ENCODE data around the gene PPP1R3F.
"Not testable (repeated sequence)": the region's sequence is repeated elsewhere in the genome, so short reads cannot be mapped to it uniquely, and the experiment has no call there.

PPP1R3F gene

GRCh38 chrX:49286136-49286535 lies 16.5 kb downstream of the PPP1R3F start:
- in situ Hi-C loops (cut with HindIII; ENCODE audit: low pct_unique_long_range_greater_than_20kb, low sequenced_read_pairs): no loop called here
- TF ChIP-seq JUND (IDR thresholded peaks at IDR 0.05; ENCODE audit: low read depth): no peak

GRCh38 chrX:49286581-49286980 lies 17.0 kb downstream of the PPP1R3F start:
- TF ChIP-seq JUND (IDR thresholded peaks at IDR 0.05; ENCODE audit: low read depth): no peak
- DNase-seq (ENCODE audit: low read depth in 1 of 2, low spot score in 1 of 2): no peak
- in situ Hi-C loops (cut with HindIII; ENCODE audit: low pct_unique_long_range_greater_than_20kb, low sequenced_read_pairs): no loop called here

More at GRCh38 chrX:49286136-49286535, 16.5 kb downstream of the PPP1R3F start:
- DNase-seq (ENCODE audit: low read depth in 1 of 2, low spot score in 1 of 2): no peak

- DNase-seq (ENCODE audit: low read depth in 1 of 2, low spot score in 1 of 2): no peak
- in situ Hi-C loops (cut with HindIII; ENCODE audit: low pct_unique_long_range_greater_than_20kb, low sequenced_read_pairs): no loop called here
- TF ChIP-seq JUND (IDR thresholded peaks at IDR 0.05; ENCODE audit: low read depth): no peak
Measured at GRCh38 chrX:49287665-49288064, 18.1 kb downstream of the PPP1R3F start.

- DNase-seq (ENCODE audit: low read depth in 1 of 2, low spot score in 1 of 2): no peak
- TF ChIP-seq JUND (IDR thresholded peaks at IDR 0.05; ENCODE audit: low read depth): no peak
- in situ Hi-C loops (cut with HindIII; ENCODE audit: low pct_unique_long_range_greater_than_20kb, low sequenced_read_pairs): no loop called here
Measured at GRCh38 chrX:49290215-49290614, 20.6 kb downstream of the PPP1R3F start.

- in situ Hi-C loops (cut with HindIII; ENCODE audit: low pct_unique_long_range_greater_than_20kb, low sequenced_read_pairs): no loop called here
Measured at GRCh38 chrX:49291615-49292337, 22.2 kb downstream of the PPP1R3F start.

GRCh38 chrX:49292400-49293362 lies 23.1 kb downstream of the PPP1R3F start:
- TF ChIP-seq JUND (IDR thresholded peaks at IDR 0.05; ENCODE audit: low read depth): no peak
- no peak for DNase-seq (ENCODE audit: low read depth in 1 of 2, low spot score in 1 of 2)
- in situ Hi-C loops (cut with HindIII; ENCODE audit: low pct_unique_long_range_greater_than_20kb, low sequenced_read_pairs): no loop called here

More at GRCh38 chrX:49291615-49292337, 22.2 kb downstream of the PPP1R3F start:
- peak in 1 of 2 experiments; percentile 74 for DNase-seq (ENCODE audit: low read depth in 1 of 2, low spot score in 1 of 2)
- TF ChIP-seq JUND (IDR thresholded peaks at IDR 0.05; ENCODE audit: low read depth): no peak

GRCh38 chrX:49299293-49299692 lies 29.7 kb downstream of the PPP1R3F start:
- in situ Hi-C loops (cut with HindIII; ENCODE audit: low pct_unique_long_range_greater_than_20kb, low sequenced_read_pairs): not testable (repeated sequence)

GRCh38 chrX:49300703-49301102 lies 31.1 kb downstream of the PPP1R3F start:
- no peak for TF ChIP-seq JUND (IDR thresholded peaks at IDR 0.05; ENCODE audit: low read depth)
- in situ Hi-C loops (cut with HindIII; ENCODE audit: low pct_unique_long_range_greater_than_20kb, low sequenced_read_pairs): no loop called here
- DNase-seq (ENCODE audit: low read depth in 1 of 2, low spot score in 1 of 2): no peak

More at GRCh38 chrX:49299293-49299692, 29.7 kb downstream of the PPP1R3F start:
- not testable (repeated sequence) for DNase-seq (ENCODE audit: low read depth in 1 of 2, low spot score in 1 of 2)

GRCh38 chrX:49303346-49303745 lies 33.8 kb downstream of the PPP1R3F start, which contains the start of gene GAGE10:
Gene GAGE10, plus strand, starts transcription at chrX:49303646. Its CDS starts 1,214 bp downstream, at chrX:49304860.
- no peak for TF ChIP-seq JUND (IDR thresholded peaks at IDR 0.05; ENCODE audit: low read depth)
- no peak for DNase-seq (ENCODE audit: low read depth in 1 of 2, low spot score in 1 of 2)
- in situ Hi-C loops (cut with HindIII; ENCODE audit: low pct_unique_long_range_greater_than_20kb, low sequenced_read_pairs): no loop called here

GRCh38 chrX:49307775-49308174 lies 38.2 kb downstream of the PPP1R3F start:
- in situ Hi-C loops (cut with HindIII; ENCODE audit: low pct_unique_long_range_greater_than_20kb, low sequenced_read_pairs); DNase-seq (ENCODE audit: low read depth in 1 of 2, low spot score in 1 of 2): not testable (repeated sequence)

GRCh38 chrX:49308604-49309269 lies 39.1 kb downstream of the PPP1R3F start:
- in situ Hi-C loops (cut with HindIII; ENCODE audit: low pct_unique_long_range_greater_than_20kb, low sequenced_read_pairs): no loop called here
- no peak for DNase-seq (ENCODE audit: low read depth in 1 of 2, low spot score in 1 of 2)
- TF ChIP-seq JUND (IDR thresholded peaks at IDR 0.05; ENCODE audit: low read depth): no peak

- DNase-seq (ENCODE audit: low read depth in 1 of 2, low spot score in 1 of 2): peak in 1 of 2 experiments; percentile 30
- TF ChIP-seq JUND (IDR thresholded peaks at IDR 0.05; ENCODE audit: low read depth): no peak
- in situ Hi-C loops (cut with HindIII; ENCODE audit: low pct_unique_long_range_greater_than_20kb, low sequenced_read_pairs): no loop called here
Measured at GRCh38 chrX:49309401-49309981, 39.9 kb downstream of the PPP1R3F start.

Measured in T47D (cell line).